Muscle of leg (tissue), 16 donors: ENCODE results near the gene PRR7. TPM values are rescaled to one million over a fixed set of nuclear protein-coding genes. Genes with fewer than 3 reads are reported as not detected.

Experiments used
- DNase-seq: peaks from one replicate; pipeline ENCODE4 v3.0.0; 2013
- H3K27ac ChIP-seq: one replicate; pipeline ENCODE4 v1.5.1; 2013; ENCODE audit warnings: mild to moderate bottlenecking, low read length, control low read depth
- H3K27me3 ChIP-seq: one replicate; pipeline ENCODE4 v1.6.1; 2013; ENCODE audit warnings: low read length; ENCODE audit not compliant: control insufficient read depth, insufficient read depth
- H3K36me3 ChIP-seq: one replicate; pipeline ENCODE4 v1.6.1; 2013; ENCODE audit warnings: low read length; ENCODE audit not compliant: control insufficient read depth, insufficient read depth
- H3K4me1 ChIP-seq: one replicate; pipeline ENCODE4 v1.6.1; 2013; ENCODE audit warnings: low read length; ENCODE audit not compliant: control insufficient read depth, insufficient read depth
- H3K4me3 ChIP-seq: one replicate; pipeline ENCODE4 v1.5.1; 2013; ENCODE audit warnings: low read length, control low read depth
- H3K9me3 ChIP-seq: replicated peaks from 2 replicates; pipeline ENCODE4 v1.6.1; 2013; ENCODE audit warnings: low read depth, low read length; ENCODE audit not compliant: control insufficient read depth
- WGBS: methylation state at CpG from one replicate; pipeline ENCODE4 v1.1.5; 2013; ENCODE audit warnings: missing lambda C conversion rate; ENCODE audit not compliant: insufficient coverage; 5-methylcytosine and 5-hydroxymethylcytosine counted together
- long read RNA-seq, 11 donors: transcript quantifications; one replicate each; lab custom pipeline, GENCODE V29; 2026
- polyA plus RNA-seq, 8 donors: library from polyadenylated mRNA; unstranded; fragments of 120-200 nt; gene quantifications; one replicate each; pipeline versions ENCODE4 v1.2.1 to v1.2.3, GENCODE V29; 2013; ENCODE audit warnings: inconsistent platforms in 1 of 8, low replicate concordance in 1 of 8; ENCODE audit not compliant: insufficient read length in 8 of 8, insufficient read depth in 1 of 8
- total RNA-seq: library from RNA; stranded (reverse); fragments of 120-200 nt; gene quantifications from one replicate; pipeline ENCODE4 v1.2.4, GENCODE V29; 2013

PRR7 gene
- total RNA-seq (0.93 TPM), polyA plus RNA-seq (1 to 10 TPM in 5 of 8 donors, under 1 TPM in 3; 0.70 to 1.7 (median 1.0) TPM)
- long read RNA-seq, donor 1, partial matches to known transcripts = 0 of 1 reads
- long read RNA-seq, donor 1, other reads (novel, unspliced or antisense) = 0 of 1 reads
- long read RNA-seq, donor 2 = 0 reads
- long read RNA-seq, donor 3 = 0 reads
- long read RNA-seq, donor 4, partial matches to known transcripts = 0 of 1 reads
- long read RNA-seq, donor 4, other reads (novel, unspliced or antisense) = 0 of 1 reads
- long read RNA-seq, donor 5, partial matches to known transcripts = 452 of 522 reads
- long read RNA-seq, donor 5, other reads (novel, unspliced or antisense) = 68 of 522 reads
- long read RNA-seq, donor 6 = 0 reads
- long read RNA-seq, donor 7, partial matches to known transcripts = 0 of 2 reads
- long read RNA-seq, donor 7, other reads (novel, unspliced or antisense) = 0 of 2 reads
- long read RNA-seq, donor 8 = 0 reads
- long read RNA-seq, donor 9, partial matches to known transcripts = 182 of 215 reads
- long read RNA-seq, donor 9, other reads (novel, unspliced or antisense) = 33 of 215 reads
- long read RNA-seq, donor 10, partial matches to known transcripts = 0 of 1 reads
- long read RNA-seq, donor 10, other reads (novel, unspliced or antisense) = 0 of 1 reads
- long read RNA-seq, donor 11, partial matches to known transcripts = 0 of 1 reads
- long read RNA-seq, donor 11, other reads (novel, unspliced or antisense) = 0 of 1 reads

- DNase-seq = peak; percentile 81
- Histone ChIP-seq H3K27ac (no peak within 1 kb of the TSS), H3K4me3 (peak within 1 kb of the TSS; percentile 43), H3K4me1 (peaks cover 25% of the 10 kb centered on the region), H3K9me3 (no peaks in the 10 kb centered on the region), H3K36me3 (peaks cover 18% of the 10 kb centered on the region), H3K27me3 (peaks cover 49% of the 10 kb centered on the region)
- under 1% methylated on average over 83 of the region's 89 CpGs for WGBS
These were observed at the start of gene PRR7 for GRCh38 chr5:177446200-177447065. TSS of gene PRR7 (plus strand) at chr5:177446814. CDS start at chr5:177455068, 8,254 bp downstream.

GRCh38 chr5:177397875-177398390, 48.7 kb upstream of the PRR7 start:
- H3K4me1 ChIP-seq = peaks cover 17% of the 10 kb centered on the region
- no peak overlapping the region for H3K4me3 ChIP-seq
- H3K36me3 ChIP-seq = no peaks in the 10 kb centered on the region
- H3K27me3 ChIP-seq = peaks cover 80% of the 10 kb centered on the region
- WGBS = 84% methylated on average over 12 of the region's 16 CpGs
- no peak for DNase-seq
- no peaks in the 10 kb centered on the region for H3K9me3 ChIP-seq
- H3K27ac ChIP-seq = no peak overlapping the region

- Histone ChIP-seq H3K27me3 (peaks cover 97% of the 10 kb centered on the region), H3K4me1 (peaks cover 40% of the 10 kb centered on the region), H3K36me3 (no peaks in the 10 kb centered on the region), H3K27ac (no peak within 1 kb of the TSS), H3K4me3 (no peak within 1 kb of the TSS), H3K9me3 (no peaks in the 10 kb centered on the region)
- WGBS = 3% methylated on average over 84 of the region's 92 CpGs
- peak; percentile 52 for DNase-seq
These were observed 46.4 kb upstream of the PRR7 start, which contains the start of gene PFN3 for GRCh38 chr5:177399997-177400868. TSS of gene PFN3 (minus strand) at chr5:177400661. CDS start at chr5:177400576, 85 bp downstream.

GRCh38 chr5:177402271-177403043, 44.2 kb upstream of the PRR7 start:
- Histone ChIP-seq H3K27ac (no peak overlapping the region), H3K4me3 (no peak overlapping the region), H3K9me3 (no peaks in the 10 kb centered on the region), H3K4me1 (peaks cover 40% of the 10 kb centered on the region), H3K36me3 (no peaks in the 10 kb centered on the region), H3K27me3 (peaks cover 86% of the 10 kb centered on the region)
- WGBS = 5% methylated on average over 38 of the region's 49 CpGs
- DNase-seq = peak; percentile 37

GRCh38 chr5:177403102-177403791, 43.4 kb upstream of the PRR7 start:
- Histone ChIP-seq H3K36me3 (no peaks in the 10 kb centered on the region), H3K4me1 (peaks cover 40% of the 10 kb centered on the region), H3K27ac (no peak overlapping the region), H3K27me3 (peaks cover 81% of the 10 kb centered on the region), H3K4me3 (peak overlapping the region; percentile 50), H3K9me3 (no peaks in the 10 kb centered on the region)
- WGBS = 2% methylated on average over 56 of the region's 61 CpGs
- DNase-seq = no peak

GRCh38 chr5:177403792-177404640, 42.6 kb upstream of the PRR7 start:
- Histone ChIP-seq H3K9me3 (no peaks in the 10 kb centered on the region), H3K36me3 (no peaks in the 10 kb centered on the region), H3K4me3 (peak overlapping the region; percentile 50), H3K4me1 (peaks cover 40% of the 10 kb centered on the region), H3K27ac (no peak overlapping the region), H3K27me3 (peaks cover 74% of the 10 kb centered on the region)
- WGBS = under 1% methylated on average over 72 of the region's 93 CpGs
- DNase-seq = peak; percentile 89

- Histone ChIP-seq H3K27ac (no peak overlapping the region), H3K4me3 (peak overlapping the region; percentile 50), H3K9me3 (no peaks in the 10 kb centered on the region), H3K27me3 (peaks cover 70% of the 10 kb centered on the region), H3K4me1 (peaks cover 40% of the 10 kb centered on the region), H3K36me3 (no peaks in the 10 kb centered on the region)
- no peak for DNase-seq
- 23% methylated on average over 14 of the region's 16 CpGs for WGBS
These were observed 41.9 kb upstream of the PRR7 start for GRCh38 chr5:177404641-177405179.
